ENCODE measurements around the gene MAG. TPM values are rescaled to one million over a fixed set of nuclear protein-coding genes. Genes with fewer than 3 reads are reported as not detected.
A peak's percentile ranks its signal among the peaks of the same experiment; 100 is the strongest.

Gene MAG
- total RNA-seq, 1 experiment from 2014 or later = not detected

DNA sequence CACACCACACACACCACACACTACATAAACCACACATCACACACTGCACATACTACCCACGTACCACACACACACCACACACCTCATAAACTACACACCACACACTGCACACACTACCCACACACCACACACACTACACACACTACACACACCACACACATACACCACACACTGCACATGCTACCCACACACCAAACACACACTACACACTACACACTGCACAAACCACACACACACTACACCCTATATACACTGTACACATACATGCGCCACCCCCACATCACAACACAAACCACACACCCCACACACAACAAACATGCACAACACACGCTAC is 5.5 kb downstream of the MAG start:
- DNase-seq (ENCODE audit: low spot score) = no peak

DNA sequence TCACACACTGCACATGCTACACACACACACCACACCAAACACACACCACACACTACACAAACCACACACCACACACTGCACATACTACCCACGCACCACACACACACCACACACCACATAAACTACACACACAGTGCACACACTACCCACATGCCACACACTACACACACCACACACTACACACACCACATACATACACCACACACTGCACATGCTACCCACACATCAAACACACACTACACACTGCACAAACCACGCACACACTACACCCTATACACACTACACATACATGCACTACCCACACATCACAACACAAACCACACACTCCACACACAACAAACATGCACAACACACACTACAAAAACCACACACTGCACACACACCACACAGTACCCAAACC is 6.0 kb downstream of the MAG start:
- no peak for DNase-seq (ENCODE audit: low spot score)

- DNase-seq (ENCODE audit: low spot score) = no peak
Observed at GRCh38 chr19:35298561-35298972, 6.6 kb downstream of the MAG start.

- DNase-seq (ENCODE audit: low spot score) = no peak
Observed at GRCh38 chr19:35299523-35300338, 7.8 kb downstream of the MAG start.

DNA sequence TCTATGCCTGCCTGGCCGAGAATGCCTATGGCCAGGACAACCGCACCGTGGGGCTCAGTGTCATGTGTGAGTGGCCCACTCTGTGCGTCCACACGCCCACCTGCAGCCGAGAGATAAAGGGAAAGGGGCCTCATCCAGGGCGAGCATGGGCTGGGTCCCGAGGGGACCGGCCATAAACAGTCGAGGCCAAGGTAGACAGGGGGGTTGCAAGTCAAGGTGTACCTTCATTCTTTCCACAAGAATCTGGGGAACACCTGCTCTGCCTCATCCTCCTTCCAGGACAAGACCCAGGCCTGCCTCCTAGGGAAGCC is 8.3 kb downstream of the MAG start:
- DNase-seq (ENCODE audit: low spot score) = no peak

- no peak for DNase-seq (ENCODE audit: low spot score)
Observed at GRCh38 chr19:35301961-35302360, 10.0 kb downstream of the MAG start.

- no peak for DNase-seq (ENCODE audit: low spot score)
Observed at GRCh38 chr19:35302446-35302845, 10.5 kb downstream of the MAG start.

DNA sequence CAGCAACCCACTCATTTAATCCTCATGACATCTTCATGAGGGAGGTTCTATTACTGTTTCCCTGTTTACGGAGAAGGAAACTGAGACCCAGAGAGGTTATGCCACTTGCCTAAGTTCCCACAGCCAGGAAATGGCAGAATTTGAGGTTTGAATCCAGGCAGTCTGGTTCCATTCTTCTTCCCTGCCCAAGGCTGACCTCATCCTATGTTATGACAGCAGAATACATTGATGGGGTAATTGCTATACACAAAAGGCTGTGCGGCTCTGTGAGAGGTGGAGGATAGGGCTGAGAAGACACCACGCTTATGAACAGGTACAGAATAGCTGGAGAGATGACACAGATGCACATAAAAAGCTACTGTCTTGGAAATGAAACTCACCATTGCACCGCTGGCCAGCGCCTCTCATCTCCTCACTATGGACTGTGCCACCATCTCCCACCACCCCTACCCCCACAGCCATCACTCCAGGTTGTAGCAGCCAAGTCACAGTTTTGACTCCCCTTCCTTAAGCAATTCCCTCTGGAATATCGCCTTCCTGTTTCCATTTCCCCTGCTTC is 11.5 kb downstream of the MAG start:
- no peak for DNase-seq (ENCODE audit: low spot score)

DNA sequence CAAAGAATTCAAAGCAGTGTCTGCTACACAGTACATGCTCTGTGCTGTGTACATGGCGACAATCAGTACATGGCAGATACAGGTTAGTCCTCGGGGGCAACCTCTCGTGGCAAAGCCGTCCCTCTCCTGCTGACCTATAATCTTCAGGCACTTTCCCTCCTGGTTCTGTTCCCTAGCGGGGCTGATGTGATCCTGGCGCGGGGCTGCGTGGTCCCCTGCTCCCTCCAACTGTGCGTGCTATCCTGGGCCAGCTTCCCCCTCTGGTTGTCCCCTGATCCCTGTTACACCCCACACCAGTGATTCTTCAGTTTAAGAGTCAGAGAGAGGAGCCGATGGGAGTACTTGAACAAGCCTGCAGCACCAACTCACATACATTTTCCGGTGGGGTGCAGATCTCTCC is 12.1 kb downstream of the MAG start:
- no peak for DNase-seq (ENCODE audit: low spot score)

- DNase-seq (ENCODE audit: low spot score) = no peak
Observed at GRCh38 chr19:35305181-35305580, 13.2 kb downstream of the MAG start.

- peak; percentile 28 for DNase-seq (ENCODE audit: low spot score)
Observed at GRCh38 chr19:35306473-35307246, 14.7 kb downstream of the MAG start.

DNA sequence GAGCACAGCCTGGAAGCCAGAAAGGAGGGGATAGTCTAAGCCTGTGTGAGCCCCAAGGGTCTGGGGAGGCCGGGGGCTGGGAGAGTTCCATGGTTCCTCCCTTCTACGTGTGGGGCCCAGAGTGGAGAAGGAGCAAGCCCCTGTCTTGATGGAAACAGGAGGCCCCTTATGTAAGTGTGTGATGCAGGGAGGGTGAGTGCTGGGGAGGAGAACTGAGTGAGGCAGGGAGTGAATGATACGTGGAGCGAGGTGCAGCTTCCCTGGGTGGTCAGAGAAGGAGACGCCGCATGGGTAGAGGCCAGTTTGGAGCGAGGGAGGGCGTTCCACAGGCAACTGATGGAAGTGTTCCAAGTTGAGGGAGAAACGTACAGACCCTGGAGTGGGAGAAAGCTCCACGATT is 16.0 kb downstream of the MAG start:
- no peak for DNase-seq (ENCODE audit: low spot score)

DNA sequence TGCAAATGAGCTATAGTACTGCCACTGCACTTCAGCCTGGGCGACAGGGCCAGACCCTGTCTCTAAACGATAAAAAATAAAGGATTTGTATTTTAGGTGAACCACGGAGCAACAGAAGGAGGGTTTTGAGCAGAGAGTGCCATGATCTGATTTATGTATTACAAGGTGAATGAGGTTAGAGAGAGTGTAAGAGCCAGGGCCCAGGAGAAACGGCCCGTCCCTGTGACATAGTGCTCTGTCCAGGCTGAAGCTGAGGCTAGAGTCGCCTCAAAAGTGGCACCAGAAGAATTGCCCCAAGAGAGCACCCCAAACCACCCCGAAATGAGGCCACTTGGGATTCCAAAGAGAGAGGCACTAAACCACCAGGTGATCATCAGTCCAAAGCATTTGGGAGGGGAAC is 16.9 kb downstream of the MAG start:
- DNase-seq (ENCODE audit: low spot score) = no peak

GRCh38 chr19:35309481-35310279 is 17.7 kb downstream of the MAG start:
- DNase-seq (ENCODE audit: low spot score) = no peak

- no peak for DNase-seq (ENCODE audit: low spot score)
Observed at GRCh38 chr19:35310331-35310730, 18.4 kb downstream of the MAG start.

GRCh38 chr19:35310811-35311465 is 19.0 kb downstream of the MAG start:
- DNase-seq (ENCODE audit: low spot score) = no peak

DNA sequence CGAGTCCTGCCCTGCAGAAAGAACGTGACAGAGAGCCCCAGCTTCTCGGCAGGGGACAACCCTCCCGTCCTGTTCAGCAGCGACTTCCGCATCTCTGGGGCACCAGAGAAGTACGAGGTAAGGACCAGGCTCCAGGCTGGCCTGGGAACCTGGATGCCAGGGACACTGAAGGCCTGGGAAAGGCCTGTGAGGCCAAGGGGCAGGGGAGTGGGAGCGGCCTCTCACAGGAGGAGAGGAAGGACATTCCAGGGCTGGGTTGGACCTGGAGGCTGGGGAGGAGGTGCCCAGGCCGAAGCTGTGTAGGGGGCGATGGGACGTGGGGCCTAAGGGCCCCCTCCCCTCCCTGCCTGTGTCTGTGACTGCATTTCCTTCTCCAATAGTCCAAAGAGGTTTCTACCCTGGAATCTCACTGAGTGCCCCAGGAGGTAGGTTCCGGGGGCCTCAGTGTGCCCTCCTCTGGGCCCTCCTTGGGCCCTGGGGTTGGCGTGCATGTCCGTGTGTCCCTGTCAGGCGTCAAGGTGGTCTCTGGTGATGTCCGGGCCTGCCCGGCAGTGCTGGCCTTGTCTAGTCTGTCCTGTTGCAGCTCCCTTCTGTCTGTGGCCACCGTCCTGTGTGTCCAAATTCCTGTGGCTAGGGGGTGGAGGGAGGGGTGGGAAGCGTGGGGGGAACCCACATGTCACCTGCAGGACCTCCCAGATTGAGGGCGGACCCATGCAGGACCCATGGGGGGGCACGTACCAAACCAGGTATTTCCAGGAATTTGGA is 20.1 kb downstream of the MAG start:
- no peak for DNase-seq (ENCODE audit: low spot score)

DNA sequence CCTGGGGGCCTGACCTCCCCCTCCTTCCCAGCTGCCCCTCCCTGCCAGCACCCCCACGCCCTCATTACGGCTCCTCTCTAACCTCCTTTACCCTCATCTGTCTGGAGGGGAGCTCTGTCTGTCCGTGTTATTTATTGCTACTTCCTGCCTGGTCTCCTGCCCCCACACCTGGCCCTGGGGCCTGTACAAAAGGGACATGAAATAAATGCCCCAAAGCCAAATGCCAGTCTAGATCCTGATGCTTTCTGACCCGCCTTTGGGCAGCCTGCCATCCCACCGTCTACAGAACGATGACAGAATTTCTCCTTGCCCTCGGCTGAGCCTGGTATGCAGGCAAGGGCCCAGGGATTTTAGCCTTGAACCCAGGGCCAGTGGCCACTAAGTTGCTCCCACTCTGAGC is 21.6 kb downstream of the MAG start:
- DNase-seq (ENCODE audit: low spot score) = peak; percentile 62

- no peak for DNase-seq (ENCODE audit: low spot score)
Observed at GRCh38 chr19:35314031-35314430, 22.1 kb downstream of the MAG start.

GRCh38 chr19:35314858-35315470 is 23.0 kb downstream of the MAG start:
- no peak for DNase-seq (ENCODE audit: low spot score)

GRCh38 chr19:35315883-35316282 is 23.9 kb downstream of the MAG start:
- DNase-seq (ENCODE audit: low spot score) = no peak
